HL-60/S4 treated with phorbol 12-myristate 13-acetate at 8.2 ng/mL for 4 days and 3 days (cell line): Measurements from ENCODE around the gene ZNF580.

Experiments used
- in situ Hi-C: fragments of 300-500 bp; cut with MboI; formaldehyde crosslinking; loops from 2 replicates; pipeline ENCODE4 v1.15.0; 2022; ENCODE audit warnings: low sequenced_read_pairs

The ZNF580 gene

DNA sequence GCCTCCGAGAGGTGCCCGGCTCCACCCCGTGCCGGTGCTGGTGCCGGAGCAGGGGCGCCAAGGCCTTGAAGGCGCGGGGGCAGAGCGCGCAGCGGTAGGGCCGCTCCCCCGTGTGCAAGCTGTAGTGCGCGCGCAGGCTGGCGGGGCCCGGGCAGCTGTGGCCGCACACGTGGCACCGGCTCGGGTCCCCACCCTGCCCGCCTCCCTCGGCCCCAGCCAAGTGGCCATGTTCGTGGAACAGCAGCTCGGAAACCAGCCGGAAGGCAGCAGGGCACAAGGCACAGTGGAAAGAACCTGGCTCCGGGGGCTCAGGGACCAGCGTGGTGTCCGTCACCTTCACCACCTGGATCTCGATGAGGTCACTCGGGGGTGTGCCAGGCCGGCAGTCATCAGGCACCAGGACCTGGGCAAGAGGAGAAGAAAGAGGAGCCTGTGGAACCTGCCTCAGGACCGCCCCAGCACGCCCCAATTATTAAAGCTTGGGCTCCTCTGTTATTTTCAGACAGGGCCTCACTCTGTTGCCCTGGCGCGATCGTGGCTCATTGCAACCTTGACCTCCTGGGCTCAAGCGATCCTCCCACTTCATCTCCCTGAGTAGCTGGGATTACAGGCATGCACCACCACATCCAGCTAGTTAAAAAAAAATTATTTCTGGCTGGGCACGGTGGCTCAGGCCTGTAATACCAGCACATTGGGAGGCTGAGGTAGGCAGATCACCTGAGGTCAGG, 18.4 kb upstream of the ZNF580 start:
- in situ Hi-C loops, result loop anchor here (10.0 kb wide), 1 partner anchor 108 kb away; no protein-coding TSS in a partner anchor

GRCh38 chr19:55623130-55623529, 17.7 kb upstream of the ZNF580 start:
- in situ Hi-C loops, result loop anchor here (10.0 kb wide), 1 partner anchor 108 kb away; no protein-coding TSS in a partner anchor

GRCh38 chr19:55623561-55623960, 17.2 kb upstream of the ZNF580 start:
- in situ Hi-C loops, result loop anchor here (10.0 kb wide), 1 partner anchor 109 kb away; no protein-coding TSS in a partner anchor

DNA sequence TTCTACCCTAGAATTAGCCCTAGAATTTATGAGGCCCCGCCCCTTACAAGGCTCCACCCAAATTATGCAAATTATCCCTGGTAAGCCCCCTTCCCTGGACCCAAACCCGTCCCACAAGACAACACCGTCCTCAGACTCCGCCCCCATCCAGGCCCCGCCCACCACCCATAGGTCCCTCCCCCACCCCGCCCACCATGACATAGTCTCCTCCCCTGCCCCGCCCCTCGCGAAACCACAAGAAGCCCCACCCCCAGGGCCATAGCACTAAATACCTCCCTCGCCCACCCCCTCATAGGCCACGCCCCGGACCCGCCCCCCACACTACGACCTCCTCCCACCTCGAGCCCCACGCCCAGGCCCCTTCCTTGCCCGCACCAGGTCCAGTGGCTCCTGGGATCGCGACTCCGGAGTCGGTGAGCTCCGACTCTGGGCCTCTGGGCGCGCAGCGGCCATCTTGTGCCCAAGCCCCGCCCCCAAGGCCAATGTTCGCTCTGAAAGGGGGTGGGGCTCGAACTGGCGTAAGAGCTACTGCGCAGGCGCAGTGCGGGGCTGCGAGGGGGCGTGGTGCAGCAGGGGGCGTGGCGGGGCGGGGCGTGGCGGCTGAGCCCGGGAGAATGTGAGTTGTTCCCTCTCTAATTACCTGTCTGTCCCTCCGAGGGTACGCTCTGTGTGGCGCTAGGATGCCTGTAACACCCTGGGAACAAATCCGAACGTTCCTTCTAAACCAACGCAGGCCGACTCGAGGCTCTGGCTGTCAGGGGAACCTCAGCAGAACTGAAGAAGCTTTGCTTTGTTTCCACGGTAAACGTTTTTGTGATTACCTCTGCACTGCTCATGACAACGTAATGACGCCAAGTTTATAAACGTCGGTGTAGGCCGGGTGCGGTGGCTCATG, 16.4 kb upstream of the ZNF580 start, which contains the start of gene ZNF784:
Gene ZNF784, minus strand, starts transcription at position 458 of the 895 bp plus-strand sequence. Its CDS starts 5 bp downstream, at position 453.
- in situ Hi-C loops, result loop anchor here (10.0 kb wide), 1 partner anchor 110 kb away; no protein-coding TSS in a partner anchor

DNA sequence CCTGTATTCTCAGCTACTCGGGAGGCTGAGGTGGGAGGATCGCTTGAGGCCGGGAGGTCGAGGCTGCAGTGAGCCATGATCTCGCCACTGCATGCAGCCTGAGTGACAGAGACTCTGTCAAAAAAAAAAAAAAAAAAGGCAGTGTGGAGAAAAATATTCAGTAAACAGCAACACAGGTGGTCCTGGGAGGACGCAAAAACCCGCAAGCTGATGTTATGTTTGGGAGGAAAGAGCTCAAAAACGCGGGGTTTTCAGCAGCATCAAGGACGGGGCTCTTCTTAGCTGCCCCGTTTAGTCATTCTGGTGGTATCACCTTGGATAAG, 15.8 kb upstream of the ZNF580 start:
- in situ Hi-C loops, result loop anchor here (10.0 kb wide), 1 partner anchor 110 kb away; no protein-coding TSS in a partner anchor

DNA sequence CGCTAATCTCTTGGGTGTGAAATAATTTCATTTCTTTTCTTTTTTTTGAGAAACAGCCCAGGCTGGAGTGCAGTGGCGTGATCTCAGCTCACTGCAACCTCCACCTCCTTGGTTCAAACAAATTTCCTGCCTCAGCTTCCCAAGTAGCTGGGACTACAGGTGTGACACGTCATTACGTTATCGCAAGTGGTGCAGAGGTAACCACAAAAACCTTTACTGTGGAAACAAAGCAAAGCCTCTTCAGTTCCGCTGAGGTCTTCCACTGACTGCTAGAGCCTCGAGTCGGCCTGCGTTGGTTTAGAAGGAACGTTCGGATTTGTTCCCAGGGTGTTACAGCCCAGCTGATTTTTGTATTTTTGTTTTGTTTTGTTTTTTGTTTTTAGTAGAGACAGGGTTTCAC, 14.5 kb upstream of the ZNF580 start:
- in situ Hi-C loops, result loop anchor here (10.0 kb wide), 1 partner anchor 112 kb away; no protein-coding TSS in a partner anchor

DNA sequence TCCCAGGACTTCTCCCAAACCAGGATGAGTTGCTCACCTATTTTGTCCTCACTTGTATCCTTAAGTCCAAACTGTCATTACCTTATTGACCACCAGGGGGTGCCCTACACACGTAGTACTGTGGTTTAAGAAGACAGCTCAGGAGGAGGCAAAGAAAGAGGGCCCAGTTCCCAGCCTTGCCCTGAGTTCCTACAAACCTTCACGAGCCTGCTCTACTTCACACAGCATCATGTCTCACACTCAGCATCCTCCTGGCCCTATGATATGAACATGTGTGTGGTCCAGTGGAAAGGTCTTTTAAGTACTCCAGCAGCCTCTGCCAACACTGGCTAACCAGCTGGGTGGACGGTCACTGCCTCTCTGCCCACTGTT, 8.4 kb upstream of the ZNF580 start:
- in situ Hi-C loops, result no loop called here

- in situ Hi-C loops, result no loop called here
Observed at GRCh38 chr19:55633861-55634260, 6.9 kb upstream of the ZNF580 start.

- in situ Hi-C loops, result no loop called here
Observed at GRCh38 chr19:55635334-55635717, 5.5 kb upstream of the ZNF580 start.

DNA sequence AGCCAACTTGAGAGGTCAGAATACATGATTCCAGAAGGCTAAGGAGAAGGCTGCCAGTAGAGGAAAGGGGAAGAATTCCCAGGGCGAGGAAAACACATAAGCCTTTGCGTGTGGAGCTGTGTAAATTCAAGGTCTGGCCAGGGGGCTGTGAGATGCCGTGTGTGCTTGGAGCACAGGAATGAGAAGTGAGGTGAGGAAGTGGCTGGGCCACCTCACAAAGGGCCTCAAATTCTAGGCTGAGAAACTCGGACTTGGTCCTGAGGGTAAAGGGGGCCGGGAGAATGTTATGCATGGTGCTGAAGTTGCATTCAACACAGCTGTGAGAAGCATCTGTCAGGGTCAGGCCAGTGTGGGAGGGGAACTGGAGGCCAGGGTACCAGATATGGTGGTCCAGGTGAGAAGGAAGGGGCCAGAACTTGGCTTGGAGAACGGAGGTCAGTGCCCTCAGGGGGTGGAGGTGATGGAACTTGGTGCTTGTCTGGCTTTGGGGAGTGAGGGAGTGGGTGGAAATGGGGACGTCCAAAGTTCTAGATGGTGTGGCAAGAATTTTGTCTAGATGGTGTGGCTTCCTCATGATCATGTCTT, 4.9 kb upstream of the ZNF580 start:
- in situ Hi-C loops, result no loop called here

DNA sequence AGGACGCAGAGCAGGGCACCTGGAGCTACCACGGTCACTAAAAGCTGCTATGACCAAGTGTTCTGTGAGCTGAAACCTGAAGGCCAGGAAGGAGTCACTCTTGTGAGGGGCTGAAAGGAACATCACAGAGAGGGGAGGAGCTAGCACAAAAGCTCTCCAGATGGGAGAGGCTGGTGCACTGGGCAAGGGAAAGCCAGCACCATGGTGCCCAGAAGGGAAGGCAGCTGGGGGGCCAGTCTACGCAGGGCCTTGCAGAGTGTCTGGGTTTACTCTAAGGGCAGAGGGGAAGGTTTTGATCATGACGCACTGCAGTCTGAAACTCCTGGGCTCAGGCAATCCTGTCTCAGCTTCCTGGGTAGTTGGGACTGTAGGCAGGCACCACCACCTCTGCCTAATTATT, 4.1 kb upstream of the ZNF580 start:
- in situ Hi-C loops, result no loop called here

- in situ Hi-C loops, result no loop called here
Observed at GRCh38 chr19:55637534-55637933, 3.3 kb upstream of the ZNF580 start.

- in situ Hi-C loops, result no loop called here
Observed at GRCh38 chr19:55638864-55639359, 1.9 kb upstream of the ZNF580 start.

GRCh38 chr19:55640043-55640576, 692 bp upstream of the ZNF580 start:
- in situ Hi-C loops, result no loop called here

GRCh38 chr19:55641426-55642152, 787 bp downstream of the ZNF580 start:
- in situ Hi-C loops, result no loop called here

GRCh38 chr19:55642153-55643002, 1.6 kb downstream of the ZNF580 start:
- in situ Hi-C loops, result no loop called here

- in situ Hi-C loops, result no loop called here
Observed at GRCh38 chr19:55643003-55643886, 2.4 kb downstream of the ZNF580 start, which contains the start of gene ZNF581. Gene ZNF581, plus strand, starts transcription at chr19:55643649. Its CDS starts 923 bp downstream, at chr19:55644572.

- in situ Hi-C loops, result no loop called here
Observed at GRCh38 chr19:55643887-55644176, 3.0 kb downstream of the ZNF580 start.
